Keratinocyte (primary cell): Measurements from ENCODE around the gene MAP4. TPM values are rescaled to one million over a fixed set of nuclear protein-coding genes. Genes with fewer than 3 reads are reported as not detected.

Experiments used
- DNase-seq: peaks from one replicate; pipeline ENCODE4 v3.0.0-alpha.2; 2011; ENCODE audit warnings: low read depth, missing footprints, low spot score
- FAIRE-seq: peaks from 2 replicates; lab custom pipeline; 2011; peaks lifted over from hg19 to GRCh38; lab: Jason Lieb, UNC
- H2AFZ ChIP-seq: 2 replicates; pipeline ENCODE4 v1.6.0; 2012; ENCODE audit warnings: low read length, control low read depth, inconsistent platforms; ENCODE audit not compliant: control insufficient read depth
- H3K27ac ChIP-seq: 2 replicates; pipeline ENCODE4 v1.5.1; 2011; ENCODE audit warnings: low read length; ENCODE audit not compliant: control insufficient read depth, insufficient read depth
- H3K27me3 ChIP-seq: 3 replicates; pipeline ENCODE4 v1.6.0; 2011; ENCODE audit warnings: low read length; ENCODE audit not compliant: control insufficient read depth, insufficient read depth; ENCODE audit errors: extremely low read depth
- H3K36me3 ChIP-seq, 2 experiments: 2 replicates in 1 of 2; 3 replicates in 1 of 2; pipeline ENCODE4 v1.5.1; 2011; ENCODE audit warnings: low read length in 2 of 2, mild to moderate bottlenecking in 1 of 2; ENCODE audit not compliant: control insufficient read depth in 2 of 2, insufficient read depth in 2 of 2; ENCODE audit errors: extremely low read depth in 1 of 2
- H3K4me1 ChIP-seq: 3 replicates; pipeline ENCODE4 v1.5.1; 2011; ENCODE audit warnings: low read length; ENCODE audit not compliant: control insufficient read depth, insufficient read depth; ENCODE audit errors: extremely low read depth
- H3K4me2 ChIP-seq: 3 replicates; pipeline ENCODE4 v1.6.0; 2011; ENCODE audit warnings: low read depth, low read length; ENCODE audit not compliant: control insufficient read depth, insufficient read depth; ENCODE audit errors: extremely low read depth
- H3K4me3 ChIP-seq, 3 experiments: fragments of 200-600 bp in 1 of 3; sonication (generic) in 1 of 3; 2 replicates in 2 of 3; 3 replicates in 1 of 3; pipeline ENCODE4 v1.5.1; 2011 to 2016; ENCODE audit warnings: low read length in 3 of 3, mild to moderate bottlenecking in 3 of 3, control low read depth in 2 of 3, inconsistent platforms in 1 of 3, low read depth in 1 of 3, mixed read lengths in 1 of 3, mixed run types in 1 of 3, moderate library complexity in 1 of 3; ENCODE audit not compliant: control insufficient read depth in 2 of 3, insufficient read depth in 2 of 3; ENCODE audit errors: extremely low read depth in 1 of 3
- H3K79me2 ChIP-seq: 2 replicates; pipeline ENCODE4 v1.6.0; 2012; ENCODE audit warnings: low read length; ENCODE audit not compliant: control insufficient read depth, insufficient read depth
- H3K9ac ChIP-seq: 3 replicates; pipeline ENCODE4 v1.6.0; 2011; ENCODE audit warnings: low read length; ENCODE audit not compliant: control insufficient read depth, insufficient read depth; ENCODE audit errors: extremely low read depth
- H3K9me1 ChIP-seq: 3 replicates; pipeline ENCODE4 v1.6.0; 2011; ENCODE audit warnings: low read length; ENCODE audit not compliant: control insufficient read depth, insufficient read depth; ENCODE audit errors: extremely low read depth
- H3K9me3 ChIP-seq: 2 replicates; pipeline ENCODE4 v1.5.1; 2012; ENCODE audit warnings: low read depth, low read length; ENCODE audit not compliant: control insufficient read depth
- H4K20me1 ChIP-seq: 3 replicates; pipeline ENCODE4 v1.6.0; 2011; ENCODE audit warnings: low read length; ENCODE audit not compliant: control insufficient read depth, insufficient read depth; ENCODE audit errors: extremely low read depth
- CTCF ChIP-seq, 3 experiments: IDR thresholded peaks in 1 of 3; conservative IDR thresholded peaks in 1 of 3; optimal IDR thresholded peaks in 1 of 3; 2 replicates in 2 of 3; 3 replicates in 1 of 3; pipeline versions ENCODE3 to v1.5.1; 2011; ENCODE audit warnings: low read length in 3 of 3, mild to moderate bottlenecking in 3 of 3, moderate library complexity in 2 of 3, control low read depth in 1 of 3, inconsistent platforms in 1 of 3; ENCODE audit not compliant: insufficient read depth in 2 of 3; ENCODE audit errors: extremely low read depth in 1 of 3
- EZH2 ChIP-seq: IDR thresholded peaks from one replicate; pipeline ENCODE4 v1.6.1; 2012; ENCODE audit warnings: inconsistent platforms, mild to moderate bottlenecking, low read length, moderate library complexity
- dilution Hi-C: fragments of 300-500 bp; cut with MboI; formaldehyde crosslinking; loops from one replicate; pipeline ENCODE4 v1.7.0; 2020; ENCODE audit warnings: low sequenced_read_pairs; ENCODE audit not compliant: extremely low pct_ligation_motif_present
- polyA plus RNA-seq, 5 experiments: library from polyadenylated mRNA; depleted of rRNA in 3 of 5; stranded (reverse) in 3 of 5; stranded (forward) in 1 of 5; unstranded in 1 of 5; fragments of >200 nt; gene quantifications; 1 replicate in 1 of 5; 2 replicates in 3 of 5; 3 replicates in 1 of 5; pipeline versions ENCODE4 v1.2.1 to v1.2.3, GENCODE V29; 2011 to 2012; ENCODE audit warnings: missing spikeins in 2 of 5, low read depth in 1 of 5, low replicate concordance in 1 of 5

MAP4 gene
- polyA plus RNA-seq, 1 donor (not counting 4 experiments of a cell fraction or from before 2014, with no cell fraction given): 110 TPM

GRCh38 chr3:47855461-47856383, 160.5 kb downstream of the MAP4 start:
- Histone ChIP-seq H3K4me2 (no peak overlapping the region), H3K9me1 (no peaks in the 10 kb centered on the region)

GRCh38 chr3:47854720-47855455, 161.3 kb downstream of the MAP4 start:
- TF ChIP-seq EZH2 (no peak), CTCF (optimal IDR thresholded peaks at IDR 0.05 in 1 of 3, IDR thresholded peaks at IDR 0.05 in 1 of 3, conservative IDR thresholded peaks at IDR 0.05 in 1 of 3; ENCODE audit: extremely low read depth in 1 of 3, insufficient read depth in 2 of 3, low read length in 3 of 3) (no peak)
- Histone ChIP-seq H3K36me3 (peaks cover 44 to 63% of the 10 kb centered on the region in 2 experiments), H3K9me3 (no peaks in the 10 kb centered on the region), H3K4me1 (no peaks in the 10 kb centered on the region), H2AFZ (no peak overlapping the region), H3K9me1 (no peaks in the 10 kb centered on the region), H3K79me2 (no peaks in the 10 kb centered on the region), H3K4me3 (no peak overlapping the region), H3K27ac (no peak overlapping the region), H3K27me3 (no peaks in the 10 kb centered on the region), H4K20me1 (peaks cover 8% of the 10 kb centered on the region), H3K9ac (no peak overlapping the region), H3K4me2 (no peak overlapping the region)
- FAIRE-seq (no peak), DNase-seq (no peak)
- dilution Hi-C loops: no loop called here

More at GRCh38 chr3:47855461-47856383, 160.5 kb downstream of the MAP4 start:
- Histone ChIP-seq H3K9me3 (no peaks in the 10 kb centered on the region), H3K27me3 (no peaks in the 10 kb centered on the region), H4K20me1 (peaks cover 4% of the 10 kb centered on the region), H3K79me2 (no peaks in the 10 kb centered on the region), H3K4me3 (no peak overlapping the region), H2AFZ (no peak overlapping the region), H3K4me1 (no peaks in the 10 kb centered on the region), H3K36me3 (peaks cover 41 to 56% of the 10 kb centered on the region in 2 experiments), H3K9ac (no peak overlapping the region), H3K27ac (no peak overlapping the region)
- DNase-seq (no peak), FAIRE-seq (no peak)
- dilution Hi-C loops: no loop called here
- TF ChIP-seq EZH2: no peak
